Hepatocyte (in vitro differentiated cells): Measurements from ENCODE around the gene SNX18.

Experiments used
- CTCF ChIP-seq: fragments of 200-600 bp; sonication (generic); IDR thresholded peaks from 2 replicates; pipeline ENCODE4 v1.5.1; 2016; ENCODE audit warnings: antibody characterized with exemption, mild to moderate bottlenecking; ENCODE audit not compliant: poor library complexity
- EZH2 ChIP-seq: fragments of 200-600 bp; sonication (generic); IDR thresholded peaks from 2 replicates; pipeline ENCODE4 v1.6.1; 2016; ENCODE audit warnings: antibody characterized with exemption, mild to moderate bottlenecking, borderline replicate concordance
- EZH2phosphoT487 ChIP-seq: fragments of 200-600 bp; sonication (generic); IDR thresholded peaks from one replicate; pipeline ENCODE4 v1.6.1; 2018; ENCODE audit warnings: antibody characterized with exemption, mild to moderate bottlenecking, low read depth, moderate library complexity; ENCODE audit not compliant: unreplicated experiment, severe bottlenecking

- TF ChIP-seq CTCF: no peak
- no peak for TF ChIP-seq EZH2phosphoT487
- no peak for TF ChIP-seq EZH2
Observed at GRCh38 chr5:54521856-54522479, 4.4 kb downstream of the SNX18 start.
